ENCODE results near the gene MYO19. TPM values are rescaled to one million over a fixed set of nuclear protein-coding genes. Genes with fewer than 3 reads are reported as not detected.

Gene MYO19
- total and polyA plus RNA-seq, 9 of the 15 experiments (the other 6 are each of a cell fraction or from before 2014, with no cell fraction given): 21.6 to 176 (median 129) TPM

GRCh38 chr17:36544044-36544306 lies 9.3 kb upstream of the MYO19 start (continued):
- no peak for TF ChIP-seq HMGN3 (IDR thresholded peaks at IDR 0.05; ENCODE audit: borderline replicate concordance, extremely low read depth, insufficient read length, low read depth, low read length)
- 0 out of 2 replicates have a peak, but pooled peaks have one; percentile 17 for TF ChIP-seq ZNF644 (tag; IDR thresholded peaks at IDR 0.05; ENCODE audit: low read depth)
- TF ChIP-seq SAFB2 (IDR thresholded peaks at IDR 0.05; ENCODE audit: borderline replicate concordance, low read depth, low read length, severe bottlenecking): no peak
- TF ChIP-seq SMARCA5 (IDR thresholded peaks at IDR 0.05): no peak
- TF ChIP-seq TEAD4 (IDR thresholded peaks at IDR 0.05; ENCODE audit: low read length): no peak
- no peak for TF ChIP-seq TEAD4 (CRISPR knock-in tag; IDR thresholded peaks at IDR 0.05; ENCODE audit: borderline replicate concordance)
- no peak for TF ChIP-seq PHB (CRISPR knock-in tag; IDR thresholded peaks at IDR 0.05)
- TF ChIP-seq KDM5B (IDR thresholded peaks at IDR 0.05; ENCODE audit: insufficient replicate concordance, low read depth, low read length): no peak
- TF ChIP-seq ZEB2 (IDR thresholded peaks at IDR 0.05): no peak
- TF ChIP-seq HNRNPL (IDR thresholded peaks at IDR 0.05; ENCODE audit: low read depth, low read length): no peak
- peak; percentile 47 for TF ChIP-seq TAF1 (IDR thresholded peaks at IDR 0.05; ENCODE audit: control insufficient read depth, extremely low read depth, insufficient read depth, low read length, severe bottlenecking)
- no peak for TF ChIP-seq MCM7 (IDR thresholded peaks at IDR 0.05)
- 0 out of 2 replicates have a peak, but pooled peaks have one; percentile 21 for TF ChIP-seq L3MBTL2 (IDR thresholded peaks at IDR 0.05)
- TF ChIP-seq POLR2H (tag; IDR thresholded peaks at IDR 0.05; ENCODE audit: low read depth): no peak
- peak; percentile 88 for TF ChIP-seq ESRRA (IDR thresholded peaks at IDR 0.05; ENCODE audit: borderline replicate concordance, low read depth)
- TF ChIP-seq CREB1 (IDR thresholded peaks at IDR 0.05): no peak
- TF ChIP-seq CREB1 (CRISPR knock-in tag; IDR thresholded peaks at IDR 0.05): no peak
- no peak for TF ChIP-seq SRSF9 (IDR thresholded peaks at IDR 0.05; ENCODE audit: borderline replicate concordance, low read depth, low read length)
- no peak for TF ChIP-seq ZBTB40 (IDR thresholded peaks at IDR 0.05)
- no peak for TF ChIP-seq ZBTB40 (CRISPR knock-in tag; IDR thresholded peaks at IDR 0.05)
- TF ChIP-seq ZNF589 (CRISPR knock-in tag; IDR thresholded peaks at IDR 0.05; ENCODE audit: low read depth): 0 out of 2 replicates have a peak, but pooled peaks have one; percentile 16
- TF ChIP-seq MXI1 (IDR thresholded peaks at IDR 0.05; ENCODE audit: low read depth, low read length): no peak
- no peak for TF ChIP-seq USF2 (CRISPR knock-in tag; IDR thresholded peaks at IDR 0.05)

Data from K562 (cell line).